T1000 (cell line): ENCODE measurements around the gene AP5S1.
"Not testable (repeated sequence)": the region's sequence is repeated elsewhere in the genome, so short reads cannot be mapped to it uniquely, and the experiment has no call there.

Experiments
- DNase-seq: peaks from one replicate; lab custom pipeline; 2025; ENCODE audit warnings: mixed read lengths; lab: John Stamatoyannopoulos, UW

Gene AP5S1

DNA sequence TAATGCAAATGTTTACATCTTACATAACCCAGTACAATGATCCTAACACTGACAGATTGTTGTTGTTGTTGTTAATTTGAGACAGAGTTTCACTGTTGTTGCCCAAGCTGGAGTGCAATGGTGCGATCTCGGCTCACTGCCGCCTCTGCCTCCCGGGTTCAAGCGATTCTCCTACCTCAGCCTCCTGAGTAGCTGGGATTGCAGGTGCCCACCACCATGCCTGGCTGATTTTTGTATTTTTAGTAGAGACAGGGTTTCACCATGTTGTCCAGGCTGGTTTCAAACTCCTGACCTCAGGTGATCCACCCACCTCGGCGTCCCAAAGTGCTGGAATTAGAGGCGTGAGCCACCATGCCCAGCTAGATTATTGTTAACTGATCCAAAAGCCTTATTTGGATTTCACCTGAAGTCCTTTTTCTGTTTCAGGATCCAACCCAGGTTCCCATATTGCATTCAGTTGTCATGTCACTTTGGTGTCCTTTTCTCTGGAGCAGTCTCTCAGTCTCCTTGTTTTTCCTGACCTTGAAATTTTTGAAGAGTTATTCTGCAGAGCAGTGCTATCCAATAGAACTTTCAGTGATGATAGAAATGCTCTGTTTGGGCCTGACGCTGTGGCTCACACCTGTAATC lies 23.8 kb downstream of the AP5S1 start:
- DNase-seq, result not testable (repeated sequence)

DNA sequence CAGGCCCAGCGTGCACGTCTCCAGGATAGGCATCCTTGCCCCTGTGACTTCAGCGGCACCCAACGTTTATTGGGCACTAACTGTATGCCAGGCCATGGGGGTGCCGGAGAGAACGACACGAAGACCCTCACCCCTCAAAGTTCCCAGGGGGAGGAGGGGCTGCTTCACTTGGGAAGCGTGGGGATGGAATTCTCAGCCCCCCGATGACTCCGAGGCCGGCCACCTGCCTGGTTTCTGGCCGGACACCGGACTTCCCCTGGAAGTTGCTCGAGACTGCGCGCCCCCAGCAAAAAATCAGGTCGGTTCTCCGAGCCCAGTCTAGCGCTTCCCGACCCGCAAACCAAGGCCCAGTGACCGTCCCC lies 26.0 kb downstream of the AP5S1 start:
- no peak for DNase-seq

DNA sequence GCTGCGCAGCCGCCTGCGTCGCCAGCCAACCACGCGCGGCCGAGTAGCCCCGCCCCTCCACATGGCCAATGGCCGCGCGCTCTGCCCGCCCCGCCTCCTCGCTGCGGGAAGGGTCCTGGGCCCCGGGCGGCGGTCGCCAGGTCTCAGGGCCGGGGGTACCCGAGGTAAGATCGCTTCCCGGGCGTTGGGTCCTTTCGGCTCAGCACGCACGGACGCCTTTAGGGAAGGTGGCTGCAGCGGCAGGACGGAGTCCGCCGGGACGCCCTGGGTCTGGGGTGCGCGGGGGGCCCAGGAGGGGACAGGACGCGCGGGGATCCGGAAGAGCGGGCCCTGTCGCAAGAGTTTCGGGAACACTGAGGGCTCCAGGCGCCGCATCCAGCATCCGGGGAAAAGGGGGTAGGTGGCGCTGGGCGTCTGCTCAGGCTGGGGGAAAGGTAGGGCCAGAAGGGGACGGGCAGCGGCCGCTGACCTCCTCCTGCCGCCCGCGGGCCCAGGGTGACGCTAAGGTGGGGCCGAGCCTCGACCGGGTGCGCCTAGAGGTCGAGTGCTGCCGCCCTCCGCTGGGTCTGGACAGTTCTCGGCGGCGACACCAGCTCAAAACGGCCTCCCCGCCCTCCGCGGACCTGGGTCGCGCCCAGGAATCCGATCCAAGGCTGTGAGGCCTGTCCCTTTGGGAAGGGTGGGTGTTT lies 26.5 kb downstream of the AP5S1 start, which contains the start of gene MAVS:
MAVS (plus strand) TSS at position 95 of the 689 bp plus-strand sequence. CDS start 7,791 bp downstream, outside the sequence.
- peak; percentile 51 for DNase-seq

DNA sequence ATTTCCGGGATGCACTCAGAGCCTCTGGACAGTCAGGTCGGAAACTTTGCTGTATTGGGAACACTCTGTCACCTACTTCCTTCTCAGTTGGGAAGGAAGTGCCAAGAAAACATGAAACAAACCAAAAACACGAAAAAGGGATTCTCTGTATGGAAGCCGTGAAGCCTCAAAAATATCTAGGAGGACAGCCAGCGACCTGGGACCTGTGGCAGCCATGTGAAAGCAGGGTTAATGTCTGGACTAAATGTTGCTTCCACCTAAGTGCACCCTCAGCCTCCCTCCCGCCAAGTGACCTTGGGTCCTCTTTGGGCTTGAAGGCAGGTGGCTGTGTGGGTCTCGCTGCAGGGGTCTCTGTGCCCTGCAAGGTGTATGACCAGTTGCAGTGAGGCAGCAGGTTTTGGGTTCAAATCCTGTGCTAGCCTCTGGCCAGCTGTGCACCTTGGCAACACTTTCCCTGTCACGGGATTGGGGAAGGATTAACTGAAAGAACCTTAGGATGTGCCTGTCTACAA lies 27.1 kb downstream of the AP5S1 start:
- no peak for DNase-seq

DNA sequence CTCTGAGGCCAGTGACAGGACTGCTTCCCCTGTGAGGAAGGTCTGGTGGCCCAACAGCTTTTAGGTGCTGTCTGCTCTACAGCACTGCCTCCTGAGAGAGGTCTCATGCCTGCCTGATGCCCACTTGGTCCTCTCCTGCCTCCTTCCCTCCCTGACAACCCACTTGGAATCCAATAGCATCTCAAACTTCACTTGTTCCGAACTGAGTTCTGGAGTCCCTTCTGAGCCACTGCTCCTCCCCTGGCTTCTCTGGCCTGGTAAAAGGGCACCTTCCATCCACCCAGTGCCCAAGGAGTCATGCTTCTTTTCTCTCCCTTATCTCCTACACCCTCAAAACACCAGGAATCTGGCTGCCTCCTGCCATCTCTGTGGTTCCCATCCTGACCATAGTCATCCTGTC lies 28.2 kb downstream of the AP5S1 start:
- no peak for DNase-seq

DNA sequence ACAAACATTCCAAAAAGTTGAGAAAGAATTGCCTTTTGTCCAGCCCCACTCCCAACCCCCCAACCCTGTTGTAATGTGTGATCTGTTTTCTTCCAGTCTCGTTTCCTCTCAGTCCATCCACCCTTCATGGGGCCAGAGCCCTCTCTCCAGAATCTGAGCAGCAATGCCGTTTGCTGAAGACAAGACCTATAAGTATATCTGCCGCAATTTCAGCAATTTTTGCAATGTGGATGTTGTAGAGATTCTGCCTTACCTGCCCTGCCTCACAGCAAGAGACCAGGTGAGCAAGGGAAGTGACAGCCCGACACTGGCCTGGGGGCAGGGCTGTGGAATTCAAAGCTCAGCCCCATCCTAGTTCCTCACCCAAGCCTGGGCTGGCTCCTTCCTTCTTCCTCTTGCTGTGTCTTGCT lies 34.1 kb downstream of the AP5S1 start:
- DNase-seq, result no peak

DNA sequence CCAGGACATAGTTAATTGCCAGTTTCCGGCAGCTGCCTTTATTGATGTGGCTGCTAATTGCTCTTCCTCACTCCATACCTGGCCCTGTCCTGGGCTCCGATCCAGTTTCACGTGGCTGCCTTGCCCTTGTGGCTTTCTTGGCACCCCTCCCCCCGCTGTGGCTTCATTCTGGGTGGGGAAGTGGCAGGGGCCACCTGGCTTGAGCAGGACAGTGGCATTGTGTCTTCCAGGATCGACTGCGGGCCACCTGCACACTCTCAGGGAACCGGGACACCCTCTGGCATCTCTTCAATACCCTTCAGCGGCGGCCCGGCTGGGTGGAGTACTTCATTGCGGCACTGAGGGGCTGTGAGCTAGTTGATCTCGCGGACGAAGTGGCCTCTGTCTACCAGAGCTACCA lies 37.1 kb downstream of the AP5S1 start:
- DNase-seq, result no peak

DNA sequence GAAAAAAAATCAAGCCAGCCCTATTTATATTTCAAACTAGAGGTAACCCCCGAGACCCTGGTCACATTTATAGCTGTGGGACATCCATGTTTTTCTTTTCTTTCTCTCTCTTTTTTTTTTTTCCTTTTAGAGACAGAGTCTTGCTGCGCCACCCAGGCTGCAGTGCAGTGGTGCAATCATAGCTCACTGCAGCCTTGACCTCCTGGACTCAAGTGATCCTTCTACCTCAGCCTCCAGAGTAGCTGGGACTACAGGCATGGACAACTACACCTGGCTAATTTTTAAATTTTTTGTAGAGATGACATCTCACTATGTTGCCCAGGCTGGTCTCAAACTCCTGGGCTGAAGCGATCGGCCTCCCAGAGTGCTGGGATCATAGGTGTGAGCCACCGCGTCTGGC lies 38.3 kb downstream of the AP5S1 start:
- DNase-seq, result no peak

DNA sequence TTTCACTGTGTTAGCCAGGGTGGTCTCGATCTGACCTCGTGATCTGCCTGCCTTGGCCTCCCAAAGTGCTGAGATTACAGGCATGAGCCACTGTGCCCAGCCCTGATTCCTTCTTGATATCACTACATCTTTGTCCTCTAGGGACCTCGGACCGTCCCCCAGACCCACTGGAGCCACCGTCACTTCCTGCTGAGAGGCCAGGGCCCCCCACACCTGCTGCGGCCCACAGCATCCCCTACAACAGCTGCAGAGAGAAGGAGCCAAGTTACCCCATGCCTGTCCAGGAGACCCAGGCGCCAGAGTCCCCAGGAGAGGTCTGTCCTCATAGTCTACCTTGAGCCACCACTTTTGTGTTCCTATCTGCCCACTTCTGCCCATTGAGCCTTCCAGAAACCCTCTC lies 40.8 kb downstream of the AP5S1 start:
- no peak for DNase-seq

DNA sequence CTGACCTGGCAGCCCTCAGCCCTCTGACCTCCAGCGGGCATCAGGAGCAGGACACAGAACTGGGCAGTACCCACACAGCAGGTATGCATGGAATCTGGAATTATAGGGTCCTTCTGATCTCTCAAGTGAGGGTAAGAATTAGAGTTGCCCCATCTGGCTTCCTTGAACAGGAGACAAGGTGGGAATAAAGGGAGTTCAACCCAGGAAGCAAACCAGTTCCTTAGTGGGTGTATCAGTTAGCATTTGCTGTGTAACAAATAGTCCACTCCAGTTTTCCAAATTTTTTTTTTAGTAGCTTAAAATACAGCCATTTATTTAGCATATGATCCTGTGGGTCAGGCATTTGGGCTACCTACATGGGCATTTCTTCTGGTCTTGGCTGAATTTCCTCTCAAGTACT lies 42.0 kb downstream of the AP5S1 start:
- no peak for DNase-seq

DNA sequence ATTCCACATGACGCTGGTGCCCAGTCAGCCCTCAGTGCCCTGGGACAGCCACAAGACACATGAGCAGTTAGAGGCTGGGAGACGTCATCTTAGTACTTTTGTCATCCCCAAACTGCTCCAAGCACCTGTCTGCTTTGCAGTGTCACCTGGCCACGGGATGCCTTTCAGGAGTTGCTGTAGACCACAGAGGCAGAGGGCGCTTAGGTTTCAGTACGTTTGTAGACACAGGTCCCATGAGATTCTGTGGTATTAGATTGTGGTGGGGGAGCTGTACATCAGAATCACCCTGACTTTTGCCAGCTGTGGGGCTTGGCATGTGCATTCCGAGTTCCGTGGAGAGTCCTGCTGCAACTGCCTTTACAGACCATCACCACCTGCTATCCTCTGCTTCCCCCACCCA lies 43.0 kb downstream of the AP5S1 start:
- DNase-seq, result no peak

DNA sequence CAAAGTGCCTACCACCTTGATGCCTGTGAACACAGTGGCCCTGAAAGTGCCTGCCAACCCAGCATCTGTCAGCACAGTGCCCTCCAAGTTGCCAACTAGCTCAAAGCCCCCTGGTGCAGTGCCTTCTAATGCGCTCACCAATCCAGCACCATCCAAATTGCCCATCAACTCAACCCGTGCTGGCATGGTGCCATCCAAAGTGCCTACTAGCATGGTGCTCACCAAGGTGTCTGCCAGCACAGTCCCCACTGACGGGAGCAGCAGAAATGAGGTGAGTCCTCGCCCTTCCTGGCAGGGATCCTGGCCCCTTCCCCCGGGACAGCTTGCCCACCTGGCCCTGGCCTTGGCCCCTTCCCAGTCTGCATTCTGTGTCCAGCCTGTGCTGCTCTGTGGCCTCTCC lies 44.2 kb downstream of the AP5S1 start:
- no peak for DNase-seq

DNA sequence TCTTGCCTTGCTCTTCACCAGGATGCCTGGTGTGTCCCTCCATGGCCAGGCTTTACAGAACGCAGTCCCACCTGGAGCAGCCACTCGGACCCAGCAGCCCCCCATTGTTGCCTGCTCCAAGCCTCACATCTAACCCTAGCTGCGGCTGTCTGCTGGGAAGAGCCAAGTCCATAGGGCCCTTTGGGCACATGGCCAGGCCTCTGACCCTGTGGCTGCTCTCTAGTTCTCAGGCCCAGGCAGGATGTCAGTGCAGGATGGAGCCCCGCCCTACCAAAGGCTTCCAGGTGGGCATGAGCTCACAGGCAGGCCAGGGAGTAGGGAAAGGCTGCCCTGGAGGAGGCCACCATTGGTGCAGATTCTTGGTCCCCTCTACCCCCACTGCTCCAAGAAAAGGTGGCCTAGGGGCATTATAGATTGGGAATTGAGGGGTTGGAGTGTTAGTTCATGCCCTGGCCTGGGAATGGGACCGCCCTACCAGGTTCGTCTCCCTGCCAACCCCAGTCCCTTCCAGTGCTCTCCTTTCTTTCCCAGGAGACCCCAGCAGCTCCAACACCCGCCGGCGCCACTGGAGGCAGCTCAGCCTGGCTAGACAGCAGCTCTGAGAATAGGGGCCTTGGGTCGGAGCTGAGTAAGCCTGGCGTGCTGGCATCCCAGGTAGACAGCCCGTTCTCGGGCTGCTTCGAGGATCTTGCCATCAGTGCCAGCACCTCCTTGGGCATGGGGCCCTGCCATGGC lies 45.0 kb downstream of the AP5S1 start:
- no peak for DNase-seq

DNA sequence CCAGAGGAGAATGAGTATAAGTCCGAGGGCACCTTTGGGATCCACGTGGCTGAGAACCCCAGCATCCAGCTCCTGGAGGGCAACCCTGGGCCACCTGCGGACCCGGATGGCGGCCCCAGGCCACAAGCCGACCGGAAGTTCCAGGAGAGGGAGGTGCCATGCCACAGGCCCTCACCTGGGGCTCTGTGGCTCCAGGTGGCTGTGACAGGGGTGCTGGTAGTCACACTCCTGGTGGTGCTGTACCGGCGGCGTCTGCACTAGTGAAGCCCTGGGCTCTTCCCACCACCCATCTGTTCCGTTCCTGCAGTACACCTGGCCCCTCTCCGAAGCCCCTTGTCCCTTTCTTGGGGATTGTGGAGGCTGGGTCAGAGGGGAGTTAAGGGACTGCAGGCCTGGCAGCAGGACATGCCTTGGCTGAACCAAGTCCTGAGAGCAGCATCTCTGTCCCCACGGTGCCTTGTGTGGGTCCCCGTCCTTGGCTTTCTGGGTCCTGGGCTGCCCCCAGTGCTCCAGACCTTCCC lies 45.6 kb downstream of the AP5S1 start:
- no peak for DNase-seq

DNA sequence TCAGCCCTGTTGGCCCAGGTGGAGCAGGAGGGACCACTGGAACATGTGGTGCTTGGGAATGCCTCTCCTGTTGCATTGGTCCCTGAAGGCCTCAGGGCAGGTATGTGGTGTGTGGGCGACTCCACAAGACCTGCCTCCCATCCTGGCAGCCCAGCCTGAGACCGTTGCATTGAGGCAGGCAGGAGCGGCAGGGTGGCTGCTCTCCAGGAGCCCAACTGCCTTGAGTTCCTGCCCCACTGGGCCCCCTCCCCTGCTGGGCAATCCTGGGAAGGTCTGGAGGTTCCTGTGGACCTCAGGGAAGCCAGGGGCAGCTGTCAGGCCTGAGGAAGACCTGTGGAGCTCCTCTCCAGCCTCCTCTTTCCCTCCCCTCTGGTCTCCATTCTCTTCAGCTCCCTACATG lies 46.1 kb downstream of the AP5S1 start:
- DNase-seq, result no peak

DNA sequence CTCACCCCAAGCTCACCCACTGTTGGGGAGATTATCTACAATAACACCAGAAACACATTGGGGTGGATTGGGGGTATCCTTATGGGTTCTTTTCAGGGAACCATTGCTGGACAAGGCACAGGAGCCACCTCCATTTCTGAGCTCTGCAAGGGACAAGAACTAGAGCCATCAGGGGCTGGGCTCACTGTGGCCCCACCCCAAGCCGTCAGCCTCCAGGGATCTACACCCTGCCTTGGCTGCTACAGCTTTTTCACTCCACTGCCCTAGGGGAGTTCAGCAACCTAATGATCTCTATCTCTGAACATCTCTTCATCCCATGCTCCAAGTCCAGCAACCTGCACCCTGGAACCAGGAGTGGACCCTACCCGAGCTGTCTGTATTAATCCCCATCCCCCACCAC lies 47.5 kb downstream of the AP5S1 start:
- no peak for DNase-seq

DNA sequence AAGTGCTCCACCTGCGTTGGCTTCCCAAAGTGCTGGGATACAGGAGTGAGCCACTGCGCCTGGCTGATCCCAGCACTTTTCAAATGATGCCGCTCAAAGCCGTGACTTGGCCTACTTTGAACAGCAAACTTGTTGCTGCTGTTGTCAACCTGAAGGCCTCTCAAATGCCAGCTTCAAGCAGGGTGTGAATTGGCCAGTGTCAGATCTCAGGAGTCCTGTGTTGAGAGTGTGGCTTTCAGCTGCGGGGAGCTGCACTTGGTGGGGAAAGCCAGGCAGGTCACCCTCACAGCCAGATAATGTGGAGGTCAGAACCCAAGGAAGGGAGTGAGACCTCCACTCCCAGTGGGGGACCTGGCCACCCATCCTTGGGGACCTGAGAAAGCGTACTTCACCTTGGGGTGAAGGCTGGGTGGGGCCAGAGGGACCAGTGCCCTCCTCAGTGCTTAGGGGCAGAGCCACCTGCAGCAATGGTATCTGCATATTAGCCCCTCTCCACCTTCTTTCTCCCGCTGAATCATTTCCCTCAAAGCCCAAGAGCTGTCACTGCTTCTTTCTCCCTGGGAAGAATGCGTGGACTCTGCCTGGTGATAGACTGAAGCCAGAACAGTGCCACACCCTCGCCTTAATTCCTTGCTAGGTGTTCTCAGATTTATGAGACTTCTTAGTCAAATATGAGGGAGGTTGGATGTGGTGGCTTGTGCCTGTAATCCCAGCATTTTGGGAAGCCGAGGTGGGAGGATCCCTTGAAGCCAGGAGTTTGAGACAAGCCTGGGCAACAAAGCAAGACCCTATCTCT lies 49.7 kb downstream of the AP5S1 start:
- DNase-seq, result no peak

DNA sequence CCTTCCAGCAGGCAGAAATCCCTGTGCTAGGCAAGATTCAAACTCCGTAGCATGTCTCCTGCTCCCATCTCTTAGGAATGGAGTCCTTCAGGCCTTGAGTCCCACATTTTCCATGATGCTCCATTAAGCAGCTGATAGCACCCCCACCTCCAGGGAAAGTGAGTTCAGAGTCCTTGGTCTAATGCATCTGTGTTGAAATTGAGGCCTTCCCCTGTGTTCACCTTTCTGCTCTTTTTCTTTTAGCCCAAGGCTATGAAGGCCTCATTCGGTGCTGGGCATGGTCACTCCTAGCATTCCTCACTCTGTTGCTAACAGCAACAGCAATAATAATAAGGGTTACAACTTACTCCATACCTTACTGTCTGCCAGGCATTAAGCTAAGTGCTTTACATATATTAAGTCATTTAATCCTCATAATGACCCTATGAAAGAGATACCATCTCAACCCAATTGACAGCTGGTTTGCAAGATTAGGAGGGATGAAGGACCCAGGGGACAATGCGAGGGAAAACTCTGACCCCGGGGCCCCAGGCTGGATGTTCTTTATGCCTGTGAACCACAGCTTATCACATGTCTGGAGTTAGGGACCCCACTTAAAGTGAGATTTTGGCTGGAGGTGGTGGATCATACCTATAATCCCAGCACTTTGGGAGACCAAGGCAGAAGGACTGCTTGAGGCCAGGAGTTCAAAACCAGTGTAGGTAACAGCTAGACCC lies 51.4 kb downstream of the AP5S1 start:
- DNase-seq, result no peak

DNA sequence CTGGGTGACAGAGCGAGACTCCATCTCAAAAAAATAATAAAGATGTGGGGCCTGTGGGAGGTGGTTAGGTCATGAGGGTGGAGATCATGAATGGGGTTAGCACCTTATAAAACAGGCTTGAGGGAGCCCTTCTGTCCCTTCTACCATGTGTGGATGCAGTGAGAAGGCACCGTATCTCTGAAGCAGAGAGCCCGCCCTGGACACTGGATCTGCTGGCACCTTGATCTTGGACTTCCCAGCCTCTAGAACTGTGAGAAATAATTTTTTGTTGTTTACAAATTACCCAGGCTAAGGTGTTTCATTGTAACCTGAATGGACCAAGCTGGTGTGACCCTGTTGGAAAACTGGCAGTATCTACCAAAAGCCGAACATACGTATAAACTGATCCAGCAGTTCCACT lies 53.2 kb downstream of the AP5S1 start:
- no peak for DNase-seq

DNA sequence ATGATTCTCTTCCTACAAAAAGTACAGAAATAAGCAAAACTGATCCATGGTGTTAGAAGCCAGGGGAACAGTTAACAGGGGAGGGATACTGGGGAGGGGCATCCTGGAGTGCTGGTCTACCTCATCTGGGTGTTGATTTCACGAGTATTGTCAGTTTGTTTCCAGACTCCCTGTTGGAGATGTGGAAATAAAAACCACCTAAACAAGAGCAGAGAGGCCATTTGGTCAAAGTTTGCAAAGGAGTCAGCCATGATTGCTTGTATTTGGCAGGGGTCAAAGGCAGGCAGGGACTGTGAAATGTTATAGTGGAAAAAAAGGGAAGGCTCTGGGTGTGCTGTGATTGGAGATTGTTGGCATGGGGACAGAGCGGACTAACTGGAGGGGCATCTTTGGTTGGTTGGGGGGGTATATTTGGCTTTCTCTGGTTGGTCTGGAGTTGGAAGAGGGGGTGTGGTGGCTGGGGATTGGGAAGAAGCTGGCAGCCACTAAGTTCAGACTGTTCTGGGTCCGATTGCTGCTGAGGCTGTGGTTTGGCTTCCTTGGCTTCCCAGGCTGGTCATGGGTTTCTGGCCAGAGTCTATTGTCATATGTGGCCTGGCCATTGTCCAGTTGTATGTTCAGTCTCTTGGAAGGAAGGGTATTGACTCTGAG lies 54.0 kb downstream of the AP5S1 start:
- no peak for DNase-seq
